ENCODE data around the gene PRR15L. TPM values are rescaled to one million over a fixed set of nuclear protein-coding genes. Genes with fewer than 3 reads are reported as not detected.

PRR15L gene
- total RNA-seq, 1 donor from 2014 or later, result not detected

GRCh38 chr17:47962901-47963300 lies 5.2 kb upstream of the PRR15L start:
- TF ChIP-seq CTCF (IDR thresholded peaks at IDR 0.05), result no peak
- peaks cover 7% of the 10 kb centered on the region for H3K9me3 Mint-ChIP-seq (ENCODE audit: unreplicated experiment)
- no peak for DNase-seq (ENCODE audit: extremely low spot score, unreplicated experiment)
- H3K27ac Mint-ChIP-seq (ENCODE audit: unreplicated experiment), result no peak overlapping the region
- no peak overlapping the region for H3K4me3 Mint-ChIP-seq (ENCODE audit: unreplicated experiment)
- peaks cover 9% of the 10 kb centered on the region for H3K4me1 Mint-ChIP-seq (ENCODE audit: unreplicated experiment)
- no peaks in the 10 kb centered on the region for H3K36me3 Mint-ChIP-seq (ENCODE audit: unreplicated experiment)
- peaks cover 2% of the 10 kb centered on the region for H3K27me3 Mint-ChIP-seq (ENCODE audit: unreplicated experiment)

- no peak for DNase-seq (ENCODE audit: extremely low spot score, unreplicated experiment)
- no peak overlapping the region for H3K27ac Mint-ChIP-seq (ENCODE audit: unreplicated experiment)
- H3K4me1 Mint-ChIP-seq (ENCODE audit: unreplicated experiment), result peaks cover 7% of the 10 kb centered on the region
- H3K36me3 Mint-ChIP-seq (ENCODE audit: unreplicated experiment), result no peaks in the 10 kb centered on the region
- peaks cover 7% of the 10 kb centered on the region for H3K9me3 Mint-ChIP-seq (ENCODE audit: unreplicated experiment)
- peaks cover 2% of the 10 kb centered on the region for H3K27me3 Mint-ChIP-seq (ENCODE audit: unreplicated experiment)
- no peak overlapping the region for H3K4me3 Mint-ChIP-seq (ENCODE audit: unreplicated experiment)
- TF ChIP-seq CTCF (IDR thresholded peaks at IDR 0.05), result no peak
These were observed 3.7 kb upstream of the PRR15L start for GRCh38 chr17:47961406-47961805.

DNA sequence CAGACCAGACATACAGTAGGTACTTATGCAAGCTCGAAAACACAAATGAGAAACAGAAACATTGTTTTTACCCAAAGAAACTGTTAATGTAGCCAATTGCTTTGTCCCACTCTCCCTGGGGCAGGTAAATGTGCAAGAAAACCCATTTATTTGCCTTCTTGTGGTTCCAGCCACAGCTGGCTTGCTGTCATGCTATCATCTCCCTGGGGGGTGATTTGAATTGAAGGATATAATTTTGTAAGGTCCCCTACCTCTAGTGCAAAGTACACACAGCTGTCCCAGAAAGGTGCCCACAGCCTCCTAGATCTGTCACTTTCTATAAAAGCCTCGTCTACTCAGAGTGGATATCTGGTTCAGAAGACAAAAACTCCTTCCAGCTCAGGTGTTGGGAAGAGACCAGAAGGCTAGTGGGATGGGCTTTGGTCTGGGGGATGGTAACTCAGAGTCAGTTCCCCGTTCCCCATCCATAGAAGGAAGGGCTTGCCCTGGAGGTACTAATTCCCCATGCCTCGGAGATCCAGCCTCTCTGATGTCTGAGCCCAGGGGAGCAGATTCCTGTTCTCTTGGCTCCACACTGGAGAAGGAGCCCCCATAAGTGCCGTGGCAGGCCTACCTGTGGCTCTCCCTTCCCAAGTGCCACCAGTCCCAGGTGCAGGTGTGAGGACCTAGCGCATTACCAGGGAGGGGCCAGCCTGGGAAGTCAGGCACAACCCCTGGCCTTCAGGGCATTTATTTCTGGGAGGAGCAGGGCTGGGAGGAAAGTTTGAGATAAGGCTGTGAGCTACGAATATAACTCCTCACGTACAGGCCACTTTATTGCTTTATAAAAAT lies 2.4 kb upstream of the PRR15L start:
- Mint-ChIP-seq H3K9me3 (ENCODE audit: unreplicated experiment) (peaks cover 7% of the 10 kb centered on the region), H3K4me1 (ENCODE audit: unreplicated experiment) (peaks cover 2% of the 10 kb centered on the region), H3K4me3 (ENCODE audit: unreplicated experiment) (no peak overlapping the region), H3K36me3 (ENCODE audit: unreplicated experiment) (no peaks in the 10 kb centered on the region), H3K27me3 (ENCODE audit: unreplicated experiment) (peaks cover 2% of the 10 kb centered on the region), H3K27ac (ENCODE audit: unreplicated experiment) (no peak overlapping the region)
- no peak for TF ChIP-seq CTCF (IDR thresholded peaks at IDR 0.05)
- no peak for DNase-seq (ENCODE audit: extremely low spot score, unreplicated experiment)

DNA sequence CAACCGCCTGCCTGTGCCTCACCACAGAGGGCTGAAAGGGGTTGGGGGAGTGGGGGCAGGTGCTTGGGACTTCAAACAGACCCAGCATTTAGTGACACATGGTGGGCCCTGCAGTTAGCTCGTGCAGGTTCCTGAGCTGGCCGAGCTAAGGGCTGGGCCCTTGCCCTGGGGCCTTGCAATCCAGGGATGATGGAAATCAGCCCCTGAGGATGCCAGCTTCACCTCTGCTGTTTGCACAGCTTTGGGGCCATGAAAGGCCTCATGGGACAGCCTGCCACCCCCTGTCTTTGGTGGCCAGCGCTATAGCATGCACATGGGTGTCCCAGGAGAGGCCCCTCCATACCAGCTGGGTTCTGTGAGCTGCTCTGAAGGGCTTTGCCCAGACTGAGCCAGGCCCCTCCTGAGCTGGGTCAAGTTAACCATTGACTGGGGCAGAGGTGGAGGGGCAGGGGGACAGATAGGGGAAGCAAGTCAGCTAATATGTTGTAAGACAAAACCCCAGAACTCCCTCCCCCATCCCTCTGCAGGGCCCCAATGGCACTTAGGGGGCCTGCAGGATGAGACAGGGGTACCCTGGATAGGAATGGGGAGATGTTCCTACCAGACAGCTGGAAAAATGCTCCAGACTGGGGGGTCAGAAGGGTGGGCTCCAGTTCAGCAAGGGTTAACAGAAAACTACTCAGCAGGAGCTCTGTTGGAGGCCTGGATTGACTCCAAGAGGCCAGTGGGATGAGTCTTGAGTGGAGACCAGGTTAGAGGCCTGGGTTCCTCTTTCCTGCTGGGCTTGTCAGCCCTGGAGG lies 692 bp downstream of the PRR15L start:
- DNase-seq (ENCODE audit: extremely low spot score, unreplicated experiment), result no peak
- Mint-ChIP-seq H3K4me1 (ENCODE audit: unreplicated experiment) (peaks cover 2% of the 10 kb centered on the region), H3K9me3 (ENCODE audit: unreplicated experiment) (peaks cover 6% of the 10 kb centered on the region), H3K36me3 (ENCODE audit: unreplicated experiment) (no peaks in the 10 kb centered on the region), H3K27me3 (ENCODE audit: unreplicated experiment) (no peaks in the 10 kb centered on the region), H3K27ac (ENCODE audit: unreplicated experiment) (no peak overlapping the region), H3K4me3 (ENCODE audit: unreplicated experiment) (no peak overlapping the region)
- no peak for TF ChIP-seq CTCF (IDR thresholded peaks at IDR 0.05)
